Endothelial cell (in vitro differentiated cells): Measurements from ENCODE around the gene LBR. TPM values are rescaled to one million over a fixed set of nuclear protein-coding genes. Genes with fewer than 3 reads are reported as not detected.

Source experiments
- DNase-seq: peaks from one replicate; pipeline ENCODE4 v3.0.0; 2021; ENCODE audit warnings: low spot score
- H3K27ac Mint-ChIP-seq: one replicate; pipeline ENCODE4 v1.8.0; 2021; ENCODE audit warnings: mixed read lengths, inconsistent platforms; ENCODE audit not compliant: unreplicated experiment
- H3K27me3 Mint-ChIP-seq: one replicate; pipeline ENCODE4 v1.8.0; 2021; ENCODE audit warnings: mild to moderate bottlenecking, moderate library complexity, mixed read lengths, inconsistent platforms; ENCODE audit not compliant: unreplicated experiment
- H3K36me3 Mint-ChIP-seq: one replicate; pipeline ENCODE4 v1.8.0; 2021; ENCODE audit warnings: mild to moderate bottlenecking, low read depth, mixed read lengths, inconsistent platforms; ENCODE audit not compliant: unreplicated experiment
- H3K4me1 Mint-ChIP-seq: one replicate; pipeline ENCODE4 v1.8.0; 2021; ENCODE audit warnings: mild to moderate bottlenecking, mixed read lengths, inconsistent platforms; ENCODE audit not compliant: unreplicated experiment
- H3K4me3 Mint-ChIP-seq: one replicate; pipeline ENCODE4 v1.8.0; 2021; ENCODE audit warnings: mild to moderate bottlenecking, mixed read lengths, inconsistent platforms; ENCODE audit not compliant: unreplicated experiment
- H3K9me3 Mint-ChIP-seq: one replicate; pipeline ENCODE4 v1.8.0; 2021; ENCODE audit warnings: mixed read lengths, inconsistent platforms; ENCODE audit not compliant: unreplicated experiment
- total RNA-seq: library from RNA; stranded (reverse); fragmentation: NEBNext Ultra II Directional; extraction: Animal tissue kit (Norgen Biotek cat#: 25700); gene quantifications from one replicate; pipeline ENCODE4 v1.2.1, GENCODE V29; 2021; ENCODE audit not compliant: unreplicated experiment
- TF ChIP-seq, protein P1 (sequence below): fragments of 200-600 bp; sonication (generic); IDR thresholded peaks from one replicate; pipeline ENCODE4 v1.5.0; 2021; ENCODE audit warnings: antibody characterized with exemption; ENCODE audit not compliant: unreplicated experiment

The LBR gene
- total RNA-seq, 1 donor from 2014 or later, result 178 TPM

DNA sequence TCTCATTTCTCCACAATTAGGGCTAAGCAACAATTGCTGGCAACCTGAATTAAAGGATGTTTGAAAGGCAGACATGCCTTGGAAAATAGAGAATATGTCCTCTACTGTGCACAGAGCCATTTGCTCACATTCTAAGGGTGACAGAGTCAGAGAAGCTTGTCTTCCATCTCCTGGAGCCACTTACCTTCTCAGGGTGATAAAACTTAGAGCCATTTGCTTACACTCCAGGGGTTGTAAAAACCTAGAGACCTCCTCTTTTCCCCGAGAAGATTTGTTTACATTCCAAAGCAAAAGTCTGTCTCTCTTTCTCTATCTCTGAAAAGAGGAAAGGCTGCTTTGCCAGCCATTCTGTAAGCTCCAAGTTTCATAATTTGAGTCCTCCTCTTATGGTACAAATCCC lies 61.3 kb downstream of the LBR start:
- H3K9me3 Mint-ChIP-seq, result no peaks in the 10 kb centered on the region
- TF ChIP-seq, protein P1, sequence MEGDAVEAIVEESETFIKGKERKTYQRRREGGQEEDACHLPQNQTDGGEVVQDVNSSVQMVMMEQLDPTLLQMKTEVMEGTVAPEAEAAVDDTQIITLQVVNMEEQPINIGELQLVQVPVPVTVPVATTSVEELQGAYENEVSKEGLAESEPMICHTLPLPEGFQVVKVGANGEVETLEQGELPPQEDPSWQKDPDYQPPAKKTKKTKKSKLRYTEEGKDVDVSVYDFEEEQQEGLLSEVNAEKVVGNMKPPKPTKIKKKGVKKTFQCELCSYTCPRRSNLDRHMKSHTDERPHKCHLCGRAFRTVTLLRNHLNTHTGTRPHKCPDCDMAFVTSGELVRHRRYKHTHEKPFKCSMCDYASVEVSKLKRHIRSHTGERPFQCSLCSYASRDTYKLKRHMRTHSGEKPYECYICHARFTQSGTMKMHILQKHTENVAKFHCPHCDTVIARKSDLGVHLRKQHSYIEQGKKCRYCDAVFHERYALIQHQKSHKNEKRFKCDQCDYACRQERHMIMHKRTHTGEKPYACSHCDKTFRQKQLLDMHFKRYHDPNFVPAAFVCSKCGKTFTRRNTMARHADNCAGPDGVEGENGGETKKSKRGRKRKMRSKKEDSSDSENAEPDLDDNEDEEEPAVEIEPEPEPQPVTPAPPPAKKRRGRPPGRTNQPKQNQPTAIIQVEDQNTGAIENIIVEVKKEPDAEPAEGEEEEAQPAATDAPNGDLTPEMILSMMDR, result no peak
- no peaks in the 10 kb centered on the region for H3K4me1 Mint-ChIP-seq
- no peaks in the 10 kb centered on the region for H3K36me3 Mint-ChIP-seq
- no peak overlapping the region for H3K4me3 Mint-ChIP-seq
- DNase-seq, result no peak
- no peak overlapping the region for H3K27ac Mint-ChIP-seq
- H3K27me3 Mint-ChIP-seq, result no peaks in the 10 kb centered on the region

DNA sequence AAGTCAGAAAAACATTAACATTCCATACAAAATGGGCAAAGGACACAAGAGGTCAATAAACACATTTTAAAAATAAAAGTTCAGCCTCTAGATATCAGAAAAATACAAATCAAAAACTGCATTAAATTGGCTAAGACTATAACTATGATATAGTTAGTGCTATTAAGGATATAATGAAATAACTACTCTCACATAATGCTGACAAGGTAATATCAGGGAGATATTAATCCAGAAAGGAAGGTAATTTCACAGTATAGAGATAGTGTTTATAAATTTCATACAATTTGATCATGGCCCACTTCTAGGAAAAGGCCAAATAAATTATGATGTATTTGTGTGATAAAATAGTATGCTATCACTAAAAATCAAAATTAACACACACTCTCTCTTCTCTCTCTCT lies 61.8 kb downstream of the LBR start:
- Mint-ChIP-seq H3K4me1 (no peaks in the 10 kb centered on the region), H3K27me3 (no peaks in the 10 kb centered on the region), H3K9me3 (no peaks in the 10 kb centered on the region), H3K36me3 (no peaks in the 10 kb centered on the region), H3K27ac (no peak overlapping the region), H3K4me3 (no peak overlapping the region)
- no peak for DNase-seq
- TF ChIP-seq, protein P1, result no peak

DNA sequence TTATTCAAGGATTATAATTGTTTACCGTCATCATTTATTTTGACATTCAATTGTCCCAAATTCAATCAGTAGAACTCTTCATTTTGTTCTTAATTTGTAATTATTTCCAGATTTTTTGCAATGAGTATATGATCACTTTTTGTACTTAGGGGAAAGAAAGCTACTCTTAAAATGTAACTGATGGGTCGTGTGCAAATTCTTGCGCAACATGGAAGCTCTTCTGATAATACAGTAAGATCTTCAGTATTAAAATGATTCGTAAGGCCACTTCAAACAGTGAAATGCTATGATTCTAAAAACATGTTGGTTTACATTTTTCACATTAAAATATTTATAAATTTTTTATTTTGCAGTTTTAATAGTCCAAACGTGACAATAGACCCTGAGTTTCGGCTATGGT lies 63.4 kb downstream of the LBR start:
- TF ChIP-seq, protein P1, result no peak

DNA sequence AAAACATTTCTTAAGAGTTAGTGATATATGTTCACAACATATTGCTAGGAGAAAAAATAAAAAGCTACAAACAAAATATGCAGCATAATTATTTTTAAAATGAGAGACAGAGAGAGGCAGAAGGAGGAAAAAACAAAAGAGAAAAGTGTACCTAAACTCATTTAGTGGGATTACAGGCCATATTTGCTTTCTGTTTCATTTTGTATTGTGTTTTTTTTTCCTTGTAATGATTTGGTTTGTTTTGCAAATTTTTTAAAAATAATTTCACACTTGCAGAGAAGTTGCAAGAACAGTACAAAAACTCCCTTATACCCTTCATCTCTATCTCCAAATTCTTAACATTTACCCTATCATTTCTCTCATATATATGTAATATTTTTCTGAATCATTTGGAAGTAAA lies 65.0 kb downstream of the LBR start:
- Mint-ChIP-seq H3K27ac (no peak overlapping the region), H3K27me3 (no peaks in the 10 kb centered on the region), H3K9me3 (no peaks in the 10 kb centered on the region), H3K4me1 (no peaks in the 10 kb centered on the region), H3K36me3 (no peaks in the 10 kb centered on the region), H3K4me3 (no peak overlapping the region)
- no peak for DNase-seq
- TF ChIP-seq, protein P1, result no peak

More for the DNA sequence above, 63.4 kb downstream of the LBR start:
- Mint-ChIP-seq H3K27me3 (no peaks in the 10 kb centered on the region), H3K27ac (no peak overlapping the region), H3K36me3 (no peaks in the 10 kb centered on the region), H3K4me3 (no peak overlapping the region), H3K4me1 (no peaks in the 10 kb centered on the region), H3K9me3 (no peaks in the 10 kb centered on the region)
- DNase-seq, result no peak

DNA sequence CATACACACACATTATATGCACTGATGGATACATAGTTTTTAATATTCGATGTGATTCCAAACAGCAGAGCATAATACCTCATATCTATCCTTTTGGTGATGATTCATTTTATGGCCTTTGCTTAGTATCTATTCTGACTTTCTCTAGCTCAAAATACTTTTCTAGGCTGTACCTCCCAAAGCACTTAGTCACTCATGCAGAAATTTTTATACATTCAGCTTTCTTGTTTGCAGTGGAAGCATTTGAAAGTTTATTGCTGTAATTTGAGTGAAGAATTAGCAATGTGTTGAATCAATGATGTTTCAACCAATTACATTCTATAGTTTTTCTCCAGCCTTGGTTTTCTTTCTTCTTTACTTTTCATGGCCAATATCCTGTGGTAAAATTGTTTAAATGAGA lies 66.7 kb downstream of the LBR start:
- H3K36me3 Mint-ChIP-seq, result no peaks in the 10 kb centered on the region
- H3K27me3 Mint-ChIP-seq, result no peaks in the 10 kb centered on the region
- H3K4me3 Mint-ChIP-seq, result no peak overlapping the region
- DNase-seq, result no peak
- H3K27ac Mint-ChIP-seq, result no peak overlapping the region
- no peaks in the 10 kb centered on the region for H3K4me1 Mint-ChIP-seq
- TF ChIP-seq, protein P1, result no peak
- H3K9me3 Mint-ChIP-seq, result no peaks in the 10 kb centered on the region
